GM21390 (cell line): ENCODE measurements around the gene DHDH.

Source experiments
- ATAC-seq: cut with Tn5 transposase; IDR thresholded peaks from one replicate; pipeline ENCODE4 v1.9.1; 2021; ENCODE audit not compliant: unreplicated experiment

DHDH gene

GRCh38 chr19:48991011-48991609 is 57.6 kb downstream of the DHDH start:
- no peak for ATAC-seq

- ATAC-seq: no peak
Measured at GRCh38 chr19:48991873-48992580, 58.5 kb downstream of the DHDH start.

GRCh38 chr19:48992581-48993174 is 59.2 kb downstream of the DHDH start:
- no peak for ATAC-seq

- ATAC-seq: peak; percentile 81
Measured at GRCh38 chr19:48993175-48994034, 59.9 kb downstream of the DHDH start, which contains the start of the genes GYS1 and RUVBL2. TSS of gene GYS1 (minus strand) at chr19:48993309. CDS start at chr19:48993112, 197 bp downstream. TSS of gene RUVBL2 (plus strand) at chr19:48993887. CDS start at chr19:48993912, 25 bp downstream.

- ATAC-seq: no peak
Measured at GRCh38 chr19:48994035-48994386, 60.5 kb downstream of the DHDH start.
